ENCODE measurements around the gene OR52H1.

Gene OR52H1

GRCh38 chr11:5531053-5531831 lies 17.1 kb downstream of the OR52H1 start:
- no peak for DNase-seq

GRCh38 chr11:5528495-5528894 lies 19.8 kb downstream of the OR52H1 start:
- no peak for DNase-seq

- no peak for DNase-seq
Observed at GRCh38 chr11:5527716-5528115, 20.6 kb downstream of the OR52H1 start.

GRCh38 chr11:5524756-5525155 lies 23.6 kb downstream of the OR52H1 start:
- no peak for DNase-seq

GRCh38 chr11:5522308-5522707 lies 26.0 kb downstream of the OR52H1 start:
- DNase-seq = peak; percentile 80

GRCh38 chr11:5521540-5521939 lies 26.8 kb downstream of the OR52H1 start:
- DNase-seq = no peak

GRCh38 chr11:5516599-5516998 lies 31.7 kb downstream of the OR52H1 start, which contains the start of gene UBQLNL:
TSS of gene UBQLNL (minus strand) at chr11:5516699. CDS start at chr11:5516441, 258 bp downstream.
- DNase-seq = no peak

GRCh38 chr11:5514841-5515240 lies 33.5 kb downstream of the OR52H1 start:
- no peak for DNase-seq

- DNase-seq = no peak
Observed at GRCh38 chr11:5509803-5510202, 38.5 kb downstream of the OR52H1 start, which contains the start of gene UBQLN3. TSS of gene UBQLN3 (minus strand) at chr11:5509957. CDS start at chr11:5509558, 399 bp downstream.

GRCh38 chr11:5508605-5509004 lies 39.7 kb downstream of the OR52H1 start:
- no peak for DNase-seq

GRCh38 chr11:5507933-5508305 lies 40.4 kb downstream of the OR52H1 start:
- no peak for DNase-seq

- DNase-seq = no peak
Observed at GRCh38 chr11:5507177-5507932, 41.0 kb downstream of the OR52H1 start.

GRCh38 chr11:5505363-5506048 lies 42.8 kb downstream of the OR52H1 start:
- no peak for DNase-seq

- no peak for DNase-seq
Observed at GRCh38 chr11:5504403-5504921, 43.9 kb downstream of the OR52H1 start.

GRCh38 chr11:5500393-5500801 lies 47.9 kb downstream of the OR52H1 start:
- no peak for DNase-seq

- no peak for DNase-seq
Observed at GRCh38 chr11:5499671-5500070, 48.7 kb downstream of the OR52H1 start.

All from DMS53 (cell line).